ENCODE data around the gene PPP1R1C.

DNA sequence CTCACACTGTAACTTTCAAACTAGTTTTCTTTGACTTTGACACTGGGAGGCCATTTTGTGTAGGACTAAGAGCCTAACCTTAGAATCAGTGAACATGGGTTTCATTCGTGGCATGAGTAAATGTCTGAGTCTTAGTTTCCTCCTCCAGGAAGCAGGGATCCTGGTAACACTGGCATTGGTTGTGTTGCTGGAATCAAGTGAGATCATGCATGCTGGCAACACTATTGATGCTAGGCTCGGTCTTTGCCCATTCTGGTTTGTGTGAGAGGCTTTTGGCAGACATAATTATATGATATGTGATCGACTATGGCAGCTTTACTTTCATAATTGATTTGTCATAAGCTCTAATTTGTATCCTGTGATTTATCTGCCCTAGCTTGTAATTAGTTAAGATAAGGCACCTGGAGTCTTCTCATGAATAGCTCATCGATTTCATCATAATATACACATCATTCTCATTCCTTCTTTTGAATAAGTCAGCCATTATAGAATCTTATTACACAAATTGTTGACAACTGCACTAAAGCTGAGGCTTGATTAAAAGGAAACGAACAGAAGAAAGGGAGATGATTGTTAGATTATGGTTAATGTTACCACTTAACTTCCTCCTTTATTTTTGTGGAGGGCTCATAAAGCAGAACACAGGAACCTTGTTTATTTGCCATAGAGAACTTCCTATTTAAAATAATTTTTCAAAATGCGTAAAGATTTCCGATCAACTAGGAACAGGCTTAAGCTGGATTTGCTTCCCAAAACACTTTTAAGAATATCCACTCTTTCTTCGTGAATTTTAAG lies 12.6 kb downstream of the PPP1R1C start:
- TF ChIP-seq, protein P1, sequence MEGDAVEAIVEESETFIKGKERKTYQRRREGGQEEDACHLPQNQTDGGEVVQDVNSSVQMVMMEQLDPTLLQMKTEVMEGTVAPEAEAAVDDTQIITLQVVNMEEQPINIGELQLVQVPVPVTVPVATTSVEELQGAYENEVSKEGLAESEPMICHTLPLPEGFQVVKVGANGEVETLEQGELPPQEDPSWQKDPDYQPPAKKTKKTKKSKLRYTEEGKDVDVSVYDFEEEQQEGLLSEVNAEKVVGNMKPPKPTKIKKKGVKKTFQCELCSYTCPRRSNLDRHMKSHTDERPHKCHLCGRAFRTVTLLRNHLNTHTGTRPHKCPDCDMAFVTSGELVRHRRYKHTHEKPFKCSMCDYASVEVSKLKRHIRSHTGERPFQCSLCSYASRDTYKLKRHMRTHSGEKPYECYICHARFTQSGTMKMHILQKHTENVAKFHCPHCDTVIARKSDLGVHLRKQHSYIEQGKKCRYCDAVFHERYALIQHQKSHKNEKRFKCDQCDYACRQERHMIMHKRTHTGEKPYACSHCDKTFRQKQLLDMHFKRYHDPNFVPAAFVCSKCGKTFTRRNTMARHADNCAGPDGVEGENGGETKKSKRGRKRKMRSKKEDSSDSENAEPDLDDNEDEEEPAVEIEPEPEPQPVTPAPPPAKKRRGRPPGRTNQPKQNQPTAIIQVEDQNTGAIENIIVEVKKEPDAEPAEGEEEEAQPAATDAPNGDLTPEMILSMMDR (IDR thresholded peaks at IDR 0.05): no peak
- TF ChIP-seq POLR2A (IDR thresholded peaks at IDR 0.05): no peak

All from uterus (tissue), 2 donors.